HCT116 (cell line): ENCODE data around the gene LYST. TPM values are rescaled to one million over a fixed set of nuclear protein-coding genes. Genes with fewer than 3 reads are reported as not detected.

Experiments used
- ATAC-seq: fragments of 200-7000 bp; cut with Tn5 transposase; 2 replicates; pipeline ENCODE4 v1.9.1; 2020; ENCODE audit warnings: mild to moderate bottlenecking, moderate library complexity
- BruUV-seq: library from RNA; stranded (reverse); fragments of 400-500 nt; replicated peaks from 2 replicates; lab custom pipeline; 2021; lab: Mats Ljungman, UMichigan
- CTCF ChIA-PET: fragments of 300-600 bp; sonication (Branson Sonifier 250); formaldehyde crosslinking; loops from one replicate; lab custom pipeline; 2021; ENCODE audit warnings: antibody characterized with exemption; lab: Charles Lee
- POLR2A ChIA-PET: fragments of 300-600, 350-600 bp; sonication (Branson Sonifier 250); formaldehyde crosslinking; loops from one replicate; lab custom pipeline; 2021; ENCODE audit warnings: antibody characterized with exemption; lab: Charles Lee
- RAD21 ChIA-PET, 2 experiments: fragments of 300-600 bp; sonication (Branson Sonifier 250); formaldehyde crosslinking; loops; one replicate each; lab custom pipeline; 2023; ENCODE audit warnings: low total read pairs in 2 of 2; ENCODE audit not compliant: uncharacterized antibody in 2 of 2, unreplicated experiment in 2 of 2, low non-redundant PET in 1 of 2; lab: Charles Lee
- DNase-seq: peaks from one replicate; pipeline ENCODE4 v3.0.0-alpha.2; 2010; ENCODE audit warnings: low read depth, low spot score
- H2AFZ ChIP-seq: fragments of 200-600 bp; shearing (Covaris generic), sonication (generic); 2 replicates; pipeline ENCODE4 v1.6.1; 2017; ENCODE audit warnings: low read depth, mixed run types, mixed read lengths, antibody characterized with exemption, low read length; ENCODE audit not compliant: poor library complexity, severe bottlenecking
- H3K27ac ChIP-seq: 2 replicates; pipeline ENCODE4 v1.5.1; 2012; ENCODE audit warnings: low read depth, low read length
- H3K27me3 ChIP-seq: fragments of 200-600 bp; sonication (generic); 2 replicates; pipeline ENCODE4 v1.6.1; 2016; ENCODE audit warnings: mixed run types, low read length, mixed read lengths; ENCODE audit not compliant: insufficient read depth
- H3K36me3 ChIP-seq, 2 experiments: fragments of 200-500 bp in 1 of 2; fragments of 200-600 bp in 1 of 2; sonication (Bioruptor generic) in 1 of 2; sonication (generic) in 1 of 2; 2 replicates each; pipeline versions ENCODE4 v1.5.1 to v1.6.1; 2014 to 2016; ENCODE audit warnings: low read length in 2 of 2, inconsistent platforms in 1 of 2, mixed read lengths in 1 of 2, mixed run types in 1 of 2; ENCODE audit not compliant: insufficient read depth in 2 of 2, control insufficient read depth in 1 of 2
- H3K4me1 ChIP-seq, 2 experiments: fragments of 200-600 bp in 1 of 2; sonication (generic) in 1 of 2; 2 replicates each; pipeline versions ENCODE4 v1.5.1 to v1.6.1; 2012 to 2017; ENCODE audit warnings: low read length in 2 of 2, inconsistent platforms in 1 of 2, mild to moderate bottlenecking in 1 of 2, mixed read lengths in 1 of 2, mixed run types in 1 of 2, moderate library complexity in 1 of 2; ENCODE audit not compliant: insufficient read depth in 2 of 2, control insufficient read depth in 1 of 2
- H3K4me2 ChIP-seq: fragments of 200-600 bp; sonication (generic); 2 replicates; pipeline ENCODE4 v1.6.1; 2017; ENCODE audit warnings: mixed run types, low read length, mixed read lengths
- H3K4me3 ChIP-seq, 2 experiments: fragments of 200-600 bp in 1 of 2; sonication (generic) in 1 of 2; replicated peaks in 1 of 2; 2 replicates each; pipeline ENCODE4 v1.5.1; 2011 to 2016; ENCODE audit warnings: low read length in 2 of 2, control low read depth in 1 of 2, low read depth in 1 of 2, mild to moderate bottlenecking in 1 of 2, mixed read lengths in 1 of 2, mixed run types in 1 of 2
- H3K79me2 ChIP-seq: fragments of 200-600 bp; sonication (generic); 2 replicates; pipeline ENCODE4 v1.6.1; 2017; ENCODE audit warnings: mild to moderate bottlenecking, mixed run types, low read length, moderate library complexity, mixed read lengths; ENCODE audit not compliant: insufficient read depth
- H3K9ac ChIP-seq: fragments of 200-600 bp; sonication (generic); 2 replicates; pipeline ENCODE4 v1.6.1; 2016; ENCODE audit warnings: low read length, mixed read lengths
- H3K9me2 ChIP-seq: fragments of 200-600 bp; sonication (generic), shearing (Covaris generic); 2 replicates; pipeline ENCODE4 v1.6.1; 2017; ENCODE audit warnings: mixed run types, mild to moderate bottlenecking, moderate library complexity; ENCODE audit not compliant: insufficient read depth
- H3K9me3 ChIP-seq, 2 experiments: fragments of 200-500 bp in 1 of 2; fragments of 200-600 bp in 1 of 2; sonication (Bioruptor generic) in 1 of 2; sonication (generic) in 1 of 2; 2 replicates each; pipeline ENCODE4 v1.6.1; 2014 to 2017; ENCODE audit warnings: low read length in 2 of 2, mixed read lengths in 2 of 2, inconsistent platforms in 1 of 2, low read depth in 1 of 2, mild to moderate bottlenecking in 1 of 2, mixed run types in 1 of 2, moderate library complexity in 1 of 2; ENCODE audit not compliant: control insufficient read depth in 1 of 2, insufficient read depth in 1 of 2
- H4K20me1 ChIP-seq: fragments of 200-600 bp; sonication (generic), shearing (Covaris generic); 2 replicates; pipeline ENCODE4 v1.6.1; 2017; ENCODE audit warnings: mixed run types, mild to moderate bottlenecking, moderate library complexity; ENCODE audit not compliant: insufficient read depth
- EGR1 ChIP-seq: IDR thresholded peaks from 2 replicates; pipeline ENCODE4 v1.6.1; 2012; ENCODE audit warnings: low read depth
- ELF1 ChIP-seq: IDR thresholded peaks from 2 replicates; pipeline ENCODE4 v1.6.1; 2012; ENCODE audit warnings: low read depth, borderline replicate concordance
- FOSL1 ChIP-seq: IDR thresholded peaks from 2 replicates; pipeline ENCODE4 v1.6.1; 2012; ENCODE audit warnings: low read depth
- JUND ChIP-seq: IDR thresholded peaks from 2 replicates; pipeline ENCODE4 v1.6.1; 2012
- SIN3A ChIP-seq: IDR thresholded peaks from 2 replicates; pipeline ENCODE4 v1.6.1; 2012; ENCODE audit warnings: low read depth
- SP1 ChIP-seq: IDR thresholded peaks from 2 replicates; pipeline ENCODE4 v1.6.1; 2012; ENCODE audit warnings: low read depth
- SRF ChIP-seq: IDR thresholded peaks from 2 replicates; pipeline ENCODE4 v1.6.1; 2012; ENCODE audit warnings: low read depth
- TCF7L2 ChIP-seq: IDR thresholded peaks from 2 replicates; pipeline ENCODE4 v1.7.0; 2011; ENCODE audit warnings: borderline replicate concordance, inconsistent platforms; ENCODE audit not compliant: insufficient read depth, insufficient read length; ENCODE audit errors: extremely low read depth
- YY1 ChIP-seq: IDR thresholded peaks from 2 replicates; pipeline ENCODE4 v1.6.1; 2011; ENCODE audit warnings: low read length, low read depth, moderate library complexity, mild to moderate bottlenecking; ENCODE audit not compliant: insufficient replicate concordance; ENCODE audit errors: extremely low read depth
- ZFX ChIP-seq: fragments of 450-650 bp; IDR thresholded peaks from 2 replicates; pipeline ENCODE4 v1.6.1; 2017
- ZNF274 ChIP-seq: fragments of 200-500 bp; sonication (Bioruptor generic); IDR thresholded peaks from 2 replicates; pipeline ENCODE4 v1.6.1; 2014; ENCODE audit warnings: mild to moderate bottlenecking, low read depth, low read length, inconsistent platforms
- intact Hi-C: fragments of 100-400 bp; cut with micrococcal nuclease; formaldehyde crosslinking; loops from 2 replicates; pipeline ENCODE4 v1.10.0; 2022
- total RNA-seq: library from RNA; stranded (reverse); gene quantifications from one replicate; pipeline ENCODE4 v1.2.1, GENCODE V29; 2021; ENCODE audit not compliant: unreplicated experiment
- TF ChIP-seq, protein P1 (sequence below), 3 experiments: fragments of 200-600 bp in 1 of 3; sonication (generic) in 1 of 3; IDR thresholded peaks in 2 of 3; conservative IDR thresholded peaks in 1 of 3; 2 replicates each; pipeline ENCODE4 v1.5.1; 2012 to 2017; ENCODE audit warnings: low read depth in 2 of 3, low read length in 2 of 3, antibody characterized with exemption in 1 of 3, borderline replicate concordance in 1 of 3, control low read depth in 1 of 3, mild to moderate bottlenecking in 1 of 3, mixed read lengths in 1 of 3, mixed run types in 1 of 3, moderate library complexity in 1 of 3; ENCODE audit not compliant: insufficient read depth in 1 of 3
- TF ChIP-seq, protein P2 (sequence below): IDR thresholded peaks from 2 replicates; pipeline ENCODE4 v1.6.1; 2012; ENCODE audit warnings: low read depth

Gene LYST
- total RNA-seq, 1 experiment from 2014 or later: 6.6 TPM

DNA sequence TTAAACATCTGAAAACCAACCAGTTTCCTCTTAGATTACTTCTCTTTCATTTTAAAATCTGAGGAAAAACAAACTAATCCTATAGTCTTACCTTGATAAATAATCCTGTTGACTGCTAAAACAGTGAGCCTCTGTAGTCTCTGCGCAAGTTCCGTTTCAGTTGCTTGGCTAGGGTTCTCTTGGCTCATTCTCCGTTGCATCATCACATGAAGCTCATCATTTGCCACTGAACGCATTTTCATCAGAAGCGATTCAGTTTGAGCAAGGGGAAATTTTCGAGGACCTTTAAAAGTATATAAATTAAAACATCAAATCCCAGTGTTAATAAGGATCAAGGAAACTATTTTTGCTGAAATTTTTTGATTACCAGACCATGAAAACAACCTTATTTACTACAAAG, 120.5 kb downstream of the LYST start:
- H3K36me3 ChIP-seq: no peaks in the 10 kb centered on the region
- no peaks in the 10 kb centered on the region for H3K9me2 ChIP-seq
- ATAC-seq (no peak), DNase-seq (no peak)
- no peaks in the 10 kb centered on the region for H4K20me1 ChIP-seq
- no peaks in the 10 kb centered on the region for H3K9me3 ChIP-seq
- ChIA-PET CTCF (no interaction called here), RAD21 (no interaction called here), POLR2A (no interaction called here)
- no peak overlapping the region for H3K4me2 ChIP-seq
- no peak for TF ChIP-seq ELF1
- no peak for TF ChIP-seq SRF
- no peak for TF ChIP-seq JUND
- TF ChIP-seq EGR1: no peak
- no peak for TF ChIP-seq ZNF274
- no peak for TF ChIP-seq SIN3A
- TF ChIP-seq, protein P1, sequence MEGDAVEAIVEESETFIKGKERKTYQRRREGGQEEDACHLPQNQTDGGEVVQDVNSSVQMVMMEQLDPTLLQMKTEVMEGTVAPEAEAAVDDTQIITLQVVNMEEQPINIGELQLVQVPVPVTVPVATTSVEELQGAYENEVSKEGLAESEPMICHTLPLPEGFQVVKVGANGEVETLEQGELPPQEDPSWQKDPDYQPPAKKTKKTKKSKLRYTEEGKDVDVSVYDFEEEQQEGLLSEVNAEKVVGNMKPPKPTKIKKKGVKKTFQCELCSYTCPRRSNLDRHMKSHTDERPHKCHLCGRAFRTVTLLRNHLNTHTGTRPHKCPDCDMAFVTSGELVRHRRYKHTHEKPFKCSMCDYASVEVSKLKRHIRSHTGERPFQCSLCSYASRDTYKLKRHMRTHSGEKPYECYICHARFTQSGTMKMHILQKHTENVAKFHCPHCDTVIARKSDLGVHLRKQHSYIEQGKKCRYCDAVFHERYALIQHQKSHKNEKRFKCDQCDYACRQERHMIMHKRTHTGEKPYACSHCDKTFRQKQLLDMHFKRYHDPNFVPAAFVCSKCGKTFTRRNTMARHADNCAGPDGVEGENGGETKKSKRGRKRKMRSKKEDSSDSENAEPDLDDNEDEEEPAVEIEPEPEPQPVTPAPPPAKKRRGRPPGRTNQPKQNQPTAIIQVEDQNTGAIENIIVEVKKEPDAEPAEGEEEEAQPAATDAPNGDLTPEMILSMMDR (IDR thresholded peaks at IDR 0.05 in 2 of 3, conservative IDR thresholded peaks at IDR 0.05 in 1 of 3; ENCODE audit: borderline replicate concordance in 1 of 3, insufficient read depth in 1 of 3, low read depth in 2 of 3, low read length in 2 of 3): no peak
- TF ChIP-seq, protein P2, sequence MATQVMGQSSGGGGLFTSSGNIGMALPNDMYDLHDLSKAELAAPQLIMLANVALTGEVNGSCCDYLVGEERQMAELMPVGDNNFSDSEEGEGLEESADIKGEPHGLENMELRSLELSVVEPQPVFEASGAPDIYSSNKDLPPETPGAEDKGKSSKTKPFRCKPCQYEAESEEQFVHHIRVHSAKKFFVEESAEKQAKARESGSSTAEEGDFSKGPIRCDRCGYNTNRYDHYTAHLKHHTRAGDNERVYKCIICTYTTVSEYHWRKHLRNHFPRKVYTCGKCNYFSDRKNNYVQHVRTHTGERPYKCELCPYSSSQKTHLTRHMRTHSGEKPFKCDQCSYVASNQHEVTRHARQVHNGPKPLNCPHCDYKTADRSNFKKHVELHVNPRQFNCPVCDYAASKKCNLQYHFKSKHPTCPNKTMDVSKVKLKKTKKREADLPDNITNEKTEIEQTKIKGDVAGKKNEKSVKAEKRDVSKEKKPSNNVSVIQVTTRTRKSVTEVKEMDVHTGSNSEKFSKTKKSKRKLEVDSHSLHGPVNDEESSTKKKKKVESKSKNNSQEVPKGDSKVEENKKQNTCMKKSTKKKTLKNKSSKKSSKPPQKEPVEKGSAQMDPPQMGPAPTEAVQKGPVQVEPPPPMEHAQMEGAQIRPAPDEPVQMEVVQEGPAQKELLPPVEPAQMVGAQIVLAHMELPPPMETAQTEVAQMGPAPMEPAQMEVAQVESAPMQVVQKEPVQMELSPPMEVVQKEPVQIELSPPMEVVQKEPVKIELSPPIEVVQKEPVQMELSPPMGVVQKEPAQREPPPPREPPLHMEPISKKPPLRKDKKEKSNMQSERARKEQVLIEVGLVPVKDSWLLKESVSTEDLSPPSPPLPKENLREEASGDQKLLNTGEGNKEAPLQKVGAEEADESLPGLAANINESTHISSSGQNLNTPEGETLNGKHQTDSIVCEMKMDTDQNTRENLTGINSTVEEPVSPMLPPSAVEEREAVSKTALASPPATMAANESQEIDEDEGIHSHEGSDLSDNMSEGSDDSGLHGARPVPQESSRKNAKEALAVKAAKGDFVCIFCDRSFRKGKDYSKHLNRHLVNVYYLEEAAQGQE: no peak
- TF ChIP-seq SP1: no peak
- TF ChIP-seq TCF7L2: no peak
- TF ChIP-seq ZFX: no peak
- no peak for TF ChIP-seq FOSL1
- no peak for TF ChIP-seq YY1
- no peak overlapping the region for H3K9ac ChIP-seq
- intact Hi-C loops: no loop called here
- peaks cover 0 to 6% of the 10 kb centered on the region in 2 experiments; a peak in 2 of 4 replicates for H3K4me1 ChIP-seq
- H3K79me2 ChIP-seq: no peaks in the 10 kb centered on the region
- H3K27me3 ChIP-seq: no peaks in the 10 kb centered on the region
- no TSS peak for BruUV-seq
- H3K4me3 ChIP-seq: no peak overlapping the region
- H3K27ac ChIP-seq: no peak overlapping the region
- H2AFZ ChIP-seq: no peak overlapping the region
